ENCODE measurements around the gene DCST1.

DNA sequence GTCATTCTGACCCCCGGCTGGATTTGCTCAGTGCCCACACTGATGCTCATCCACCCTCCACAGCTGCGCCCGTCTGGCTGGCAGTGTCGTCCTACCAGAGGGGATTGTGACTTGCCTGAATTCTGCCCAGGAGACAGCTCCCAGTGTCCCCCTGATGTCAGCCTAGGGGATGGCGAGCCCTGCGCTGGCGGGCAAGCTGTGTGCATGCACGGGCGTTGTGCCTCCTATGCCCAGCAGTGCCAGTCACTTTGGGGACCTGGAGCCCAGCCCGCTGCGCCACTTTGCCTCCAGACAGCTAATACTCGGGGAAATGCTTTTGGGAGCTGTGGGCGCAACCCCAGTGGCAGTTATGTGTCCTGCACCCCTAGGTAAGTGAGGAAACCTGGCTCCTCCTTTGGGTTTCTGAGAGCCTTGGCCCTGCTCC is 24.2 kb downstream of the DCST1 start:
- TF ChIP-seq, protein P1, sequence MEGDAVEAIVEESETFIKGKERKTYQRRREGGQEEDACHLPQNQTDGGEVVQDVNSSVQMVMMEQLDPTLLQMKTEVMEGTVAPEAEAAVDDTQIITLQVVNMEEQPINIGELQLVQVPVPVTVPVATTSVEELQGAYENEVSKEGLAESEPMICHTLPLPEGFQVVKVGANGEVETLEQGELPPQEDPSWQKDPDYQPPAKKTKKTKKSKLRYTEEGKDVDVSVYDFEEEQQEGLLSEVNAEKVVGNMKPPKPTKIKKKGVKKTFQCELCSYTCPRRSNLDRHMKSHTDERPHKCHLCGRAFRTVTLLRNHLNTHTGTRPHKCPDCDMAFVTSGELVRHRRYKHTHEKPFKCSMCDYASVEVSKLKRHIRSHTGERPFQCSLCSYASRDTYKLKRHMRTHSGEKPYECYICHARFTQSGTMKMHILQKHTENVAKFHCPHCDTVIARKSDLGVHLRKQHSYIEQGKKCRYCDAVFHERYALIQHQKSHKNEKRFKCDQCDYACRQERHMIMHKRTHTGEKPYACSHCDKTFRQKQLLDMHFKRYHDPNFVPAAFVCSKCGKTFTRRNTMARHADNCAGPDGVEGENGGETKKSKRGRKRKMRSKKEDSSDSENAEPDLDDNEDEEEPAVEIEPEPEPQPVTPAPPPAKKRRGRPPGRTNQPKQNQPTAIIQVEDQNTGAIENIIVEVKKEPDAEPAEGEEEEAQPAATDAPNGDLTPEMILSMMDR (IDR thresholded peaks at IDR 0.05; ENCODE audit: insufficient read depth, low read length): no peak
- no peak for TF ChIP-seq POLR2AphosphoS5 (IDR thresholded peaks at IDR 0.05; ENCODE audit: low read depth)
- TF ChIP-seq GABPA (IDR thresholded peaks at IDR 0.05; ENCODE audit: low read depth): no peak
- no peak for TF ChIP-seq REST (IDR thresholded peaks at IDR 0.05; ENCODE audit: insufficient replicate concordance, low read depth)
- TF ChIP-seq SPI1 (IDR thresholded peaks at IDR 0.05; ENCODE audit: borderline replicate concordance, low read depth): no peak
